Mucosa of descending colon (tissue), 3 donors: ENCODE data around the gene TMEM219. TPM values are rescaled to one million over a fixed set of nuclear protein-coding genes. Genes with fewer than 3 reads are reported as not detected.

Source experiments
- ATAC-seq: fragments of 200-7000 bp; cut with Tn5 transposase; one replicate; pipeline ENCODE4 v1.9.1; 2020; ENCODE audit warnings: mild to moderate bottlenecking, moderate library complexity
- DNase-seq, 3 donors: peaks; one replicate each; pipeline ENCODE4 v3.0.0-alpha.2; 2020
- H3K36me3 ChIP-seq: fragments of 200-600 bp; one replicate; pipeline ENCODE4 v1.8.0; 2021; ENCODE audit warnings: low read depth, mild to moderate bottlenecking
- H3K4me1 ChIP-seq: fragments of 200-600 bp; one replicate; pipeline ENCODE4 v1.8.0; 2021; ENCODE audit warnings: low read depth, mild to moderate bottlenecking
- H3K4me3 ChIP-seq: fragments of 200-600 bp; one replicate; pipeline ENCODE4 v1.8.0; 2021; ENCODE audit warnings: mild to moderate bottlenecking
- H3K9me3 ChIP-seq: fragments of 200-600 bp; one replicate; pipeline ENCODE4 v1.8.0; 2021; ENCODE audit warnings: mild to moderate bottlenecking
- intact Hi-C, 2 donors: fragments of 100-400 bp; cut with DNase I in 1 of 2; cut with micrococcal nuclease in 1 of 2; formaldehyde crosslinking; loops; one replicate each; pipeline versions ENCODE4 v1.11.0 to v1.11.1; 2022; cut with DNase I, micrococcal nuclease
- total RNA-seq, 3 donors: library from RNA; stranded (reverse); fragmentation: NEBNext Ultra II Directional in 2 of 3; extraction: Animal tissue kit (Norgen Biotek cat#: 25700) in 2 of 3; gene quantifications; one replicate each; pipeline versions ENCODE4 v1.2.1 to v1.2.4, GENCODE V29; 2021 to 2023
- TF ChIP-seq, protein P1 (sequence below): fragments of 200-600 bp; IDR thresholded peaks from one replicate; pipeline ENCODE4 v1.8.0; 2022; ENCODE audit warnings: antibody characterized with exemption, mild to moderate bottlenecking
- donor health status: DM: no; HTN: no; CAD: no; lungs with moderate emphysema.
- donor health status: DM: no; HTN: no; CAD: no.
- donor health status: DM: no; HTN: yes; CAD: no.

Gene TMEM219
- total RNA-seq, 3 donors from 2014 or later, result 116 to 209 (median 130) TPM

DNA sequence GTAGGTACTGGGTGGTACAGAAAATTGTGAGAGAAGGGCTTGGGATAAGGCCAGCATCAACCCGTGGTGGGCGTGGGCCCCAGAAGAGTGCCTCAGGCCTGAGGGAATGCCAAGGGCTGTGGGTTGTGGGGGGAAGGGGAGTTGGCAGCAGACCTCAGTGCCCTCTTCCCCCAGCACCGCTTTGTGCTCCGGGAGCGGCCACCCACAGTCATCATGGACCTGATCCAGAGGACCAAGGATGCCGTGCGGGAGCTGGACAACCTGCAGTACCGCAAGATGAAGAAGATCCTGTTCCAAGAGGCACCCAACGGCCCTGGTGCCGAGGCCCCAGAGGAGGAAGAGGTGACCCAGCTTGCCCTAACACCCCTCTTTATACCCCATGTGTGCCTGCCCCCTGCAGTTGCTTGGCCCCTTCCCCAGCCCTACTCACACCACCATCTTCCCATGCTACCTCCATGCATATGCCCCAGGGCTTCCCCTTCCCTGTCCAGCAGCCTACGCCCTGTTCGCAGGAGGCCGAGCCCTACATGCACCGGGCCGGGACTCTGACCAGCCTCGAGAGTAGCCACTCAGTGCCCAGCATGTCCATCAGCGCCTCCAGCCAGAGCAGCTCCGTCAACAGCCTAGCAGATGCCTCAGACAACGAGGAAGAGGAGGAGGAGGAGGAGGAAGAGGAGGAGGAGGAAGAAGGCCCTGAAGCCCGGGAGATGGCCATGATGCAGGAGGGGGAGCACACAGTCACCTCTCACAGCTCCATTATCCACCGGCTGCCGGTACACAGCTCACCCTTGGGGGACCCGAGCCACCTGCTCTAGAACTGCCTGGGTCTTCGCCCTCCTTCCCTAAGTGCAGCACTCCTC lies 20.9 kb downstream of the TMEM219 start:
- TF ChIP-seq, protein P1, sequence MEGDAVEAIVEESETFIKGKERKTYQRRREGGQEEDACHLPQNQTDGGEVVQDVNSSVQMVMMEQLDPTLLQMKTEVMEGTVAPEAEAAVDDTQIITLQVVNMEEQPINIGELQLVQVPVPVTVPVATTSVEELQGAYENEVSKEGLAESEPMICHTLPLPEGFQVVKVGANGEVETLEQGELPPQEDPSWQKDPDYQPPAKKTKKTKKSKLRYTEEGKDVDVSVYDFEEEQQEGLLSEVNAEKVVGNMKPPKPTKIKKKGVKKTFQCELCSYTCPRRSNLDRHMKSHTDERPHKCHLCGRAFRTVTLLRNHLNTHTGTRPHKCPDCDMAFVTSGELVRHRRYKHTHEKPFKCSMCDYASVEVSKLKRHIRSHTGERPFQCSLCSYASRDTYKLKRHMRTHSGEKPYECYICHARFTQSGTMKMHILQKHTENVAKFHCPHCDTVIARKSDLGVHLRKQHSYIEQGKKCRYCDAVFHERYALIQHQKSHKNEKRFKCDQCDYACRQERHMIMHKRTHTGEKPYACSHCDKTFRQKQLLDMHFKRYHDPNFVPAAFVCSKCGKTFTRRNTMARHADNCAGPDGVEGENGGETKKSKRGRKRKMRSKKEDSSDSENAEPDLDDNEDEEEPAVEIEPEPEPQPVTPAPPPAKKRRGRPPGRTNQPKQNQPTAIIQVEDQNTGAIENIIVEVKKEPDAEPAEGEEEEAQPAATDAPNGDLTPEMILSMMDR, result no peak
- Histone ChIP-seq H3K4me1 (no peaks in the 10 kb centered on the region), H3K9me3 (no peaks in the 10 kb centered on the region), H3K4me3 (no peak overlapping the region), H3K36me3 (peaks cover 27% of the 10 kb centered on the region)
- intact Hi-C loops, result no loop called here
- no peak for DNase-seq
- no peak for ATAC-seq

DNA sequence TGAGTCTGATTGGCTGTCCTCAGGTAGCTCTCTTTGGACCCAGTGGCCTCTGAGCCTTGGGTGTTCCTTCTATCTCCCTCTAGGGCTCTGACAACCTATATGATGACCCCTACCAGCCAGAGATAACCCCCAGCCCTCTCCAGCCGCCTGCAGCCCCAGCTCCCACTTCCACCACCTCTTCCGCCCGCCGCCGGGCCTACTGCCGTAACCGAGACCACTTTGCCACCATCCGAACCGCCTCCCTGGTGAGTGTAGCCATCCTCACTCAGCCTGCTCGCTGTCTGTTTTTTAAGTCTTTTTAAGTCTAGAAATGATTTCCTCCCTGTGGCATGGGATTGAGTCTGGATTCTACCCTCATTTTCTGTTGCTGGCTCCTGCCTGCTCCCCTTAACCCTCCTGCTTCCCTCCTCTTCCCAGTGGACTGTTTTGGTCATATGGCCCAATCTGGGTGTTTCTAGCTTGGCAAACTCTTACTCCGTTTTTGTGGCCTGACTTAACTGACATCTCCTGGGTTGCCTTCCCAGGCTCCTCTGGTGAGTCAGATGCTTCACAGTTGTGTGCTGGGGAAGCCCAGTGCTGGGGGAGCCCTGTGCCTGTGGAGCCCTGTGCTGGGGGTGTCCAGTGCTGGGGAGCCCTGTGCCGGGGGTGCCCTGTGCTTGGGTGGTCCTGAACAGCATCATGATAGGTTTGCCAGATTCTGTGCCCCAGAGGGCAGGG lies 21.7 kb downstream of the TMEM219 start:
- Histone ChIP-seq H3K9me3 (no peaks in the 10 kb centered on the region), H3K4me3 (no peak overlapping the region), H3K4me1 (no peaks in the 10 kb centered on the region), H3K36me3 (peaks cover 27% of the 10 kb centered on the region)
- TF ChIP-seq, protein P1, result no peak
- DNase-seq, result peak in 1 of 3 donors; percentile 13
- intact Hi-C loops, result no loop called here
- no peak for ATAC-seq

DNA sequence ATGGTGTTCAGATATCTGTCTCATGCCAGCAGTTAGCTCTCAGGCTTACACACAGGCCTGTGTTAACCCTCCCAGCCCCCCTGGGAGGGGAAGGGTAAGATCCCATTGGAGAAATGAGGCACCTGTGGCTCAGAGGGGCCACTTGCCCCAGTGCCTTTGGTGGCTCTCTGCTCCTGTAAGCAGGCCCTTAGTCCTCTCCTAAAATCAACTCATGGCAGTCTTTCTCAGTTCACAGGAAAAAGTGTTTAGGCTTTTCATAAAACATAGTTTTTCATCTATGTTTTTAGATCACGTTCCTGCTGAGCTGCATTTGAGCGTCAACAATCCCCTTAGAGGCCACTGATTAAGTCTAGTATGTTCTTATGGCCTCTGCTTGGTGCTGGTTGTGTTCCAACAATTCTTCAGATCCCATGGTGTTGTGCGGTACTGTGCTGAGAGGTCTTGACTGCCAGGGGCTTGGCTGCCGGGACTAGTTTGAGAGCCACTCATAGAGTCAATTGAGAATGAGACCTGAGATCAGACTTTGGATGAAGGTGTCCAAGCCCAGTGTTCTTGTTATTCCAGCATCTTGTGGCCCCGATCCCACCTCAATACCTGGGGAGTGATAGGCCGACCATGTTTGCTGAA lies 22.4 kb downstream of the TMEM219 start:
- no peak for DNase-seq
- intact Hi-C loops, result no loop called here

DNA sequence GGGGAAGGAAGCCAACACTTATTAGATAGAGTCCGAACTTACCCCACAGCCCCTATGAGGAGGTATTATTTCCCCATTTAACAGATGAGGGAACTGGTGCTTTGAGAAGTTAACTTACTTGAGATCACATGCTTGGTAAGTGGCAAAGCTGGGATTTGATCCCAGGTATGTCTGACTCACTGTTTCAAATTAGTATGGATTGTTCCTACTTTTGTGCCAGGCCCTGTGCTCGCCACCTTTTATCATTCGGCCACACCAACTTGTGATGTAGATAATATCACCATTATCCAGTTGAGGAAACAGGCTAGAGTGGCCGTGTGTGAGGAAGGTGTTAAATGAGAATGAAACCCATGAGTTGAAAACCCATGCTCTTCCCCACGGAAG lies 22.9 kb downstream of the TMEM219 start:
- intact Hi-C loops, result no loop called here
- no peaks in the 10 kb centered on the region for H3K9me3 ChIP-seq
- H3K4me1 ChIP-seq, result no peaks in the 10 kb centered on the region
- DNase-seq (no peak), ATAC-seq (no peak)
- TF ChIP-seq, protein P1, result no peak
- no peak overlapping the region for H3K4me3 ChIP-seq
- peaks cover 27% of the 10 kb centered on the region for H3K36me3 ChIP-seq

More for the DNA sequence above, 22.4 kb downstream of the TMEM219 start:
- Histone ChIP-seq H3K4me3 (no peak overlapping the region), H3K9me3 (no peaks in the 10 kb centered on the region), H3K36me3 (peaks cover 27% of the 10 kb centered on the region), H3K4me1 (no peaks in the 10 kb centered on the region)
- no peak for ATAC-seq
- TF ChIP-seq, protein P1, result no peak

DNA sequence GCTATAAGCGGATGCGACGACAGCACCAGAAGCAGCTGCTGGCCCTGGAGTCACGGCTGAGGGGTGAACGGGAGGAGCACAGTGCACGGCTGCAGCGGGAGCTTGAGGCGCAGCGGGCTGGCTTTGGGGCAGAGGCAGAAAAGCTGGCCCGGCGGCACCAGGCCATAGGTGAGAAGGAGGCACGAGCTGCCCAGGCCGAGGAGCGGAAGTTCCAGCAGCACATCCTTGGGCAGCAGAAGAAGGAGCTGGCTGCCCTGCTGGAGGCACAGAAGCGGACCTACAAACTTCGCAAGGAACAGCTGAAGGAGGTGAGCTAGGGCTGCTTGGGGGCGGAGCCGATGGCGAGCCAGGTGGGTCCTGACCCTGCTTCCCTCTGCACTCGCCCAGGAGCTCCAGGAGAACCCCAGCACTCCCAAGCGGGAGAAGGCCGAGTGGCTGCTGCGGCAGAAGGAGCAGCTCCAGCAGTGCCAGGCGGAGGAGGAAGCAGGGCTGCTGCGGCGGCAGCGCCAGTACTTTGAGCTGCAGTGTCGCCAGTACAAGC lies 23.5 kb downstream of the TMEM219 start:
- intact Hi-C loops, result no loop called here
- TF ChIP-seq, protein P1, result no peak
- DNase-seq (peak in 1 of 3 donors; percentile 14), ATAC-seq (no peak)
- no peaks in the 10 kb centered on the region for H3K9me3 ChIP-seq
- H3K4me3 ChIP-seq, result no peak overlapping the region
- peaks cover 27% of the 10 kb centered on the region for H3K36me3 ChIP-seq
- no peaks in the 10 kb centered on the region for H3K4me1 ChIP-seq
